Measurements from ENCODE around the gene CDKN1A.

- TF ChIP-seq FOXK2 (IDR thresholded peaks at IDR 0.05) (no peak), ZNF384 (IDR thresholded peaks at IDR 0.05) (no peak), FOXA1 (IDR thresholded peaks at IDR 0.05) (no peak), NFRKB (IDR thresholded peaks at IDR 0.05) (no peak), SP1 (IDR thresholded peaks at IDR 0.05) (no peak), ELF4 (IDR thresholded peaks at IDR 0.05) (no peak), TARDBP (IDR thresholded peaks at IDR 0.05) (no peak)
These were observed 22.1 kb upstream of the CDKN1A start for GRCh38 chr6:36656441-36656840.
